Loucy (cell line): ENCODE results near the gene ME3.

Source experiments
- H2AFZ ChIP-seq: fragments of 200-600 bp; sonication (generic); 2 replicates; pipeline ENCODE4 v1.6.0; 2016; ENCODE audit warnings: antibody characterized with exemption, mild to moderate bottlenecking, low read length, moderate library complexity
- H3F3A ChIP-seq: fragments of 200-600 bp; 2 replicates; pipeline ENCODE4 v1.6.0; 2016; ENCODE audit warnings: antibody characterized with exemption, low read depth, mild to moderate bottlenecking
- H3K27me3 ChIP-seq: fragments of 200-600 bp; sonication (generic); 2 replicates; pipeline ENCODE4 v1.6.1; 2014; ENCODE audit warnings: low read length, mild to moderate bottlenecking; ENCODE audit not compliant: insufficient read depth, poor library complexity, severe bottlenecking
- H3K36me3 ChIP-seq: fragments of 200-600 bp; sonication (generic); 2 replicates; pipeline ENCODE4 v1.6.1; 2016; ENCODE audit warnings: low read length; ENCODE audit not compliant: insufficient read depth
- H3K4me1 ChIP-seq: fragments of 200-600 bp; sonication (generic); 2 replicates; pipeline ENCODE4 v1.5.1; 2014; ENCODE audit warnings: low read length, mild to moderate bottlenecking; ENCODE audit not compliant: insufficient read depth, poor library complexity, severe bottlenecking
- H3K4me2 ChIP-seq: fragments of 200-600 bp; sonication (generic); 2 replicates; pipeline ENCODE4 v1.6.0; 2014; ENCODE audit warnings: antibody characterized with exemption, low read length, low read depth, mild to moderate bottlenecking; ENCODE audit not compliant: poor library complexity, severe bottlenecking
- H3K4me3 ChIP-seq: fragments of 200-600 bp; sonication (generic); 2 replicates; pipeline ENCODE4 v1.5.1; 2014; ENCODE audit warnings: low read length, mild to moderate bottlenecking, mixed read lengths; ENCODE audit not compliant: poor library complexity, severe bottlenecking
- H3K79me2 ChIP-seq: fragments of 200-600 bp; sonication (generic); 2 replicates; pipeline ENCODE4 v1.6.1; 2014; ENCODE audit warnings: low read length; ENCODE audit not compliant: insufficient read depth
- H3K9ac ChIP-seq: fragments of 200-600 bp; sonication (generic); 2 replicates; pipeline ENCODE4 v1.6.0; 2014; ENCODE audit warnings: mild to moderate bottlenecking, low read depth, low read length, moderate library complexity; ENCODE audit not compliant: poor library complexity, severe bottlenecking
- H3K9me2 ChIP-seq: fragments of 200-600 bp; sonication (generic); replicated peaks from 2 replicates; pipeline ENCODE4 v1.6.1; 2016; ENCODE audit warnings: low read depth, low read length, mixed read lengths
- H3K9me3 ChIP-seq: fragments of 200-600 bp; sonication (generic); 2 replicates; pipeline ENCODE4 v1.6.1; 2014; ENCODE audit warnings: mild to moderate bottlenecking, antibody characterized with exemption, low read length, low read depth; ENCODE audit not compliant: insufficient read depth
- H4K20me1 ChIP-seq: fragments of 200-600 bp; sonication (generic); 2 replicates; pipeline ENCODE4 v1.6.0; 2014; ENCODE audit warnings: antibody characterized with exemption, low read length, mild to moderate bottlenecking; ENCODE audit not compliant: insufficient read depth, poor library complexity, severe bottlenecking
- CTCF ChIP-seq: fragments of 200-600 bp; sonication (generic); conservative IDR thresholded peaks from 2 replicates; pipeline ENCODE4 v1.5.1; 2014; ENCODE audit warnings: mild to moderate bottlenecking, antibody characterized with exemption, low read length
- EZH2phosphoT487 ChIP-seq: fragments of 200-600 bp; IDR thresholded peaks from 2 replicates; pipeline ENCODE4 v1.6.1; 2018; ENCODE audit warnings: antibody characterized with exemption, mild to moderate bottlenecking, moderate library complexity, borderline replicate concordance

The ME3 gene

GRCh38 chr11:86589856-86590589, 82.4 kb downstream of the ME3 start:
- peaks cover 5% of the 10 kb centered on the region; the same call in 1 of the 2 replicates for H3K79me2 ChIP-seq
- no peaks in the 10 kb centered on the region for H3F3A ChIP-seq
- H2AFZ ChIP-seq, result no peak overlapping the region
- no peaks in the 10 kb centered on the region for H4K20me1 ChIP-seq
- no peaks in the 10 kb centered on the region for H3K9me3 ChIP-seq
- TF ChIP-seq EZH2phosphoT487 (no peak), CTCF (no peak)
- no peaks in the 10 kb centered on the region for H3K9me2 ChIP-seq
- H3K4me2 ChIP-seq, result no peak overlapping the region
- H3K27me3 ChIP-seq, result no peaks in the 10 kb centered on the region
- H3K4me3 ChIP-seq, result no peak overlapping the region
- no peaks in the 10 kb centered on the region for H3K36me3 ChIP-seq
- peaks cover 65% of the 10 kb centered on the region for H3K4me1 ChIP-seq
- no peak overlapping the region for H3K9ac ChIP-seq

- Histone ChIP-seq H3F3A (no peaks in the 10 kb centered on the region), H3K4me1 (peaks cover 71% of the 10 kb centered on the region), H3K9ac (peak overlapping the region; percentile 18), H2AFZ (no peak overlapping the region), H3K9me3 (no peaks in the 10 kb centered on the region), H3K36me3 (no peaks in the 10 kb centered on the region), H3K9me2 (no peaks in the 10 kb centered on the region), H3K4me3 (no peak overlapping the region), H3K27me3 (no peaks in the 10 kb centered on the region), H3K4me2 (no peak overlapping the region), H4K20me1 (no peaks in the 10 kb centered on the region), H3K79me2 (peaks cover 5% of the 10 kb centered on the region; the same call in 1 of the 2 replicates)
- TF ChIP-seq EZH2phosphoT487 (no peak), CTCF (no peak)
Measured at GRCh38 chr11:86589204-86589603, 83.2 kb downstream of the ME3 start.

- peak overlapping the region; percentile 18 for H3K9ac ChIP-seq
- peaks cover 5% of the 10 kb centered on the region; the same call in 1 of the 2 replicates for H3K79me2 ChIP-seq
- no peak overlapping the region for H3K4me2 ChIP-seq
- H3K4me1 ChIP-seq, result peaks cover 74% of the 10 kb centered on the region
- no peaks in the 10 kb centered on the region for H3K36me3 ChIP-seq
- TF ChIP-seq EZH2phosphoT487 (no peak), CTCF (no peak)
- H2AFZ ChIP-seq, result no peak overlapping the region
- no peaks in the 10 kb centered on the region for H3F3A ChIP-seq
- no peaks in the 10 kb centered on the region for H3K9me3 ChIP-seq
- H4K20me1 ChIP-seq, result no peaks in the 10 kb centered on the region
- H3K9me2 ChIP-seq, result no peaks in the 10 kb centered on the region
- H3K27me3 ChIP-seq, result no peaks in the 10 kb centered on the region
- no peak overlapping the region for H3K4me3 ChIP-seq
Measured at GRCh38 chr11:86588566-86589090, 83.8 kb downstream of the ME3 start.
